Measurements from ENCODE around the gene AFAP1L2.

DNA sequence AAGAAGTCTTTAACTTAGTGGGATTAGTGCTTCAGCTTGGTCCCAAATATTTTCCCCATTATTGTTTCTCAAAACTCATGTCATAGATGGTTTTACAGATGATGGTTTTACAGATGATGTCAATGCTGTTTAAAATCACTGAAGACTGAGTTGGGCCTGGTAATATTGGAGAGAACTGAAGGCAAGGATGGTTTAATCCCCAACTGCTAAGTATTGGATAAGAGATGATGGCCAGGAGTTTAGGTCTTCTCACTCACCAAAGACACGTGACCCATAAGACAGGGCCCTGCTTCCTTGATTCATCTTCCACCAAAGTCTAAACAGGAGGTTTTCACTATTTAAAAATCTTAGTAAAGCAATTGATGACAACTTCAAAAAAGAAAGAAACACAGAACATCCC, 108.9 kb downstream of the AFAP1L2 start:
- TF ChIP-seq CTCF (IDR thresholded peaks at IDR 0.05) (no peak), POLR2A (IDR thresholded peaks at IDR 0.05) (no peak), POLR2AphosphoS5 (IDR thresholded peaks at IDR 0.05) (no peak)
